Sigmoid colon (tissue), 7 donors: ENCODE data around the gene CHTF18. TPM values are rescaled to one million over a fixed set of nuclear protein-coding genes. Genes with fewer than 3 reads are reported as not detected.
A peak's percentile ranks its signal among the peaks of the same experiment; 100 is the strongest.

Experiments
- DNase-seq: peaks from one replicate; pipeline ENCODE4 v3.0.0-alpha.2; 2019
- H3K27ac ChIP-seq, 4 donors: fragments of 200-600 bp; sonication (generic); one replicate each; pipeline ENCODE4 v1.5.1; 2016 to 2019; ENCODE audit warnings: mild to moderate bottlenecking in 1 of 4
- H3K27me3 ChIP-seq, 3 donors: fragments of 200-600 bp; sonication (generic); one replicate each; pipeline ENCODE4 v1.5.1; 2019; ENCODE audit warnings: mild to moderate bottlenecking in 1 of 3
- H3K36me3 ChIP-seq, 4 donors: fragments of 200-600 bp; sonication (generic); one replicate each; pipeline ENCODE4 v1.5.1; 2016 to 2019
- H3K4me1 ChIP-seq, 4 donors: fragments of 200-600 bp; sonication (generic); one replicate each; pipeline ENCODE4 v1.5.1; 2017 to 2019
- H3K4me3 ChIP-seq, 4 donors: fragments of 200-600 bp; sonication (generic); one replicate each; pipeline ENCODE4 v1.5.1; 2017 to 2019; ENCODE audit warnings: mild to moderate bottlenecking in 2 of 4, moderate library complexity in 1 of 4
- H3K9me3 ChIP-seq, 4 donors: fragments of 200-600 bp in 3 of 4; sonication (generic) in 3 of 4; one replicate each; pipeline versions ENCODE4 v1.5.1 to v1.6.1; 2013 to 2019
- CTCF ChIP-seq, 4 experiments: fragments of 450-650 bp in 3 of 4; fragments of 200-600 bp in 1 of 4; IDR thresholded peaks; one replicate each; pipeline ENCODE4 v1.5.1; 2016 to 2019; ENCODE audit warnings: antibody characterized with exemption in 4 of 4, mild to moderate bottlenecking in 3 of 4, moderate library complexity in 2 of 4
- EP300 ChIP-seq, 4 donors: sonication (generic); formaldehyde crosslinking; IDR thresholded peaks; one replicate each; pipeline ENCODE4 v1.6.1; 2017; ENCODE audit warnings: antibody characterized with exemption in 4 of 4
- POLR2A ChIP-seq, 2 donors: fragments of 450-650 bp; IDR thresholded peaks; one replicate each; pipeline ENCODE4 v1.6.1; 2016; ENCODE audit warnings: antibody characterized with exemption in 2 of 2, mild to moderate bottlenecking in 2 of 2, moderate library complexity in 2 of 2
- POLR2AphosphoS5 ChIP-seq, 4 donors: sonication (generic); formaldehyde crosslinking; IDR thresholded peaks; one replicate each; pipeline ENCODE4 v1.6.1; 2017; ENCODE audit warnings: antibody characterized with exemption in 4 of 4
- WGBS, 2 donors: extraction: QIAGEN DNeasy Blood & Tissue Kit; methylation state at CpG; one replicate each; pipeline ENCODE4 v1.1.7; 2013; 5-methylcytosine and 5-hydroxymethylcytosine counted together
- intact Hi-C: fragments of 100-400 bp; cut with DNase I; formaldehyde crosslinking; loops from one replicate; pipeline ENCODE4 v1.15.1; 2023
- polyA plus RNA-seq, 3 donors: library from polyadenylated mRNA; stranded (reverse); fragments of 200-250 nt; gene quantifications; one replicate each; pipeline ENCODE4 v1.2.3, GENCODE V29; 2013
- total RNA-seq, 4 donors: library from RNA; depleted of rRNA; stranded (reverse); fragments of >200 nt; gene quantifications; one replicate each; pipeline ENCODE4 v1.1.0, GENCODE V29; 2016
- donor health status: healthy with polysubstance abuse.
- donor health status: Bipolar disorder and iron deficiency.
- donor health status: healthy.

CHTF18 gene
- total and polyA plus RNA-seq, 7 donors, result 1.8 to 29.2 (median 5.0) TPM

DNA sequence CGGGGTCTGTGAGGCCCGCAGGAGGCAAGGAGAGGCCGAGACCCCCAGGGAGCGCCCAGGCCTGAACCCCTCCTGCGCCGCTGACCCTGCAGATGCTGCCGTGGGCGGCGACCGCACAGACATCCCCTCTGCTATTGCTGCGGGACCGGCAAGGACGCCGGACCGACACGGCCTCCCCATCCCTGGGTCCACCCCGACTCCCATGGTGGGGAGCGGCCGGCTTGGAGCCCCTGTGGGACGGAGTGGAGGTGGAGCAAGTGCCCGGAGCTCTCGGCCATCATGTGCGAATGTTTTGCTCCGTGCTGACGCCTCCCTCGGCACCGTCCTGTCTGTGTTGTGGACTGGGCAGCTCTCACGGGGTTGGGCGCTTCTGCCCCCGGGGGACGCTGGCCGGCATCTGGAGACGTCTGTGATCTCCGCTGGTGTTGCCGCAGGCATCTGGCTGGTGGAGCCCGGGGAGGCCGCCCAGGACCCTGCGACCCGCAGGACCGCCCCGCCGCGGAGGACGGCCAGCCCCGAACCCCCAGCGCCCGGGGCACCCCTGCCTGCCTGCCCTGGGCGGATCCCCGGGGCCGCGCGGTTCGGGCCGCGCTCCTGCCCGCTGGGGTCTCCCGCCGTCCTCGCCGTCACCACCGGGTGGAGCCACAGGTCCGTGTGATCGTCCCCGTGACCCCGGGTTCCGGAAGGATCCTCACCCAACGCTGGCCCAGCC is 24.9 kb downstream of the CHTF18 start:
- TF ChIP-seq CTCF (IDR thresholded peaks at IDR 0.05), result peak in 3 of 4 experiments; percentile 22 to 57 (median 23)
- TF ChIP-seq POLR2A (IDR thresholded peaks at IDR 0.05), result no peak
- H3K36me3 ChIP-seq, result no peaks in the 10 kb centered on the region
- no peaks in the 10 kb centered on the region for H3K9me3 ChIP-seq
- intact Hi-C loops, result loop anchor here (2.0 kb wide), 2 partner anchors 241 to 289 kb away; no protein-coding TSS in a partner anchor
- DNase-seq, result no peak
- peaks cover 0 to 25% (median 17%) of the 10 kb centered on the region in 4 donors for H3K4me1 ChIP-seq
- no peak overlapping the region for H3K27ac ChIP-seq
- H3K4me3 ChIP-seq, result peak overlapping the region in 1 of 4 donors; percentile 22
- H3K27me3 ChIP-seq, result peaks cover 29 to 67% (median 55%) of the 10 kb centered on the region in 3 donors
- 13% methylated on average over 67 of the region's 67 CpGs for WGBS, 2 donors

- peaks cover 30 to 73% (median 57%) of the 10 kb centered on the region in 3 donors for H3K27me3 ChIP-seq
Observed at GRCh38 chr16:813916-814412, 25.5 kb downstream of the CHTF18 start.

GRCh38 chr16:814974-815373 is 26.6 kb downstream of the CHTF18 start:
- Histone ChIP-seq H3K27me3 (peaks cover 35 to 83% (median 63%) of the 10 kb centered on the region in 3 donors), H3K4me1 (peaks cover 0 to 16% (median 12%) of the 10 kb centered on the region in 4 donors), H3K4me3 (no peak overlapping the region), H3K9me3 (no peaks in the 10 kb centered on the region), H3K36me3 (no peaks in the 10 kb centered on the region), H3K27ac (no peak overlapping the region)
- no peak for TF ChIP-seq EP300 (IDR thresholded peaks at IDR 0.05)
- no peak for TF ChIP-seq POLR2AphosphoS5 (IDR thresholded peaks at IDR 0.05)
- TF ChIP-seq POLR2A (IDR thresholded peaks at IDR 0.05), result no peak
- no peak for TF ChIP-seq CTCF (IDR thresholded peaks at IDR 0.05)
- intact Hi-C loops, result no loop called here
- WGBS, 2 donors, result 70 to 80% methylated on average over 9 of the region's 9 CpGs
- no peak for DNase-seq

More at GRCh38 chr16:813916-814412, 25.5 kb downstream of the CHTF18 start:
- H3K27ac ChIP-seq, result no peak overlapping the region
- intact Hi-C loops, result loop anchor here (2.0 kb wide), 2 partner anchors 241 to 289 kb away; no protein-coding TSS in a partner anchor
- DNase-seq, result no peak
- H3K36me3 ChIP-seq, result no peaks in the 10 kb centered on the region
- H3K9me3 ChIP-seq, result no peaks in the 10 kb centered on the region
- peaks cover 0 to 19% (median 12%) of the 10 kb centered on the region in 4 donors for H3K4me1 ChIP-seq
- no peak overlapping the region for H3K4me3 ChIP-seq
- no peak for TF ChIP-seq POLR2A (IDR thresholded peaks at IDR 0.05)
- TF ChIP-seq EP300 (IDR thresholded peaks at IDR 0.05), result no peak
- no peak for TF ChIP-seq POLR2AphosphoS5 (IDR thresholded peaks at IDR 0.05)
- TF ChIP-seq CTCF (IDR thresholded peaks at IDR 0.05), result no peak
- 59 to 62% methylated on average over 22 of the region's 22 CpGs for WGBS, 2 donors

DNA sequence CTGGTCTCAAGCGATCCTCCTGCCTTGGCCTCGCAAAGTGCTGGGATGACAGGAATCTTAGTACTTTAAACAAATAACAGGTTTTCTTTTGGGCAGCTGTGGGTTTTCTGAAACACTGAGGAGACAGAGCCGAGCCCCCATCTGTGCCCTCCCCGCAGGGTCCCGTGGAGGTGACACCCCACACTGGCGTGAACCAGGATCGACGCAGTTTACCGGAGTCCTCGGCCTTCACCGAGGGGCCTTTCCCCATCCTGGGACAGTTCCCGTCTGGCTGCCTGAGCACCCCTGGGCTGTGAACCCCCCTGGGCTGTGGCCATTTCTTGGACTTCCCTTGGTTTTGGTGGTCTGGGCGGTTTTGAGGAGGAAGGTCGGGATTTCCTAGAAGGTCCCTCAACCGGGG is 27.4 kb downstream of the CHTF18 start:
- intact Hi-C loops, result no loop called here
- no peak for TF ChIP-seq POLR2A (IDR thresholded peaks at IDR 0.05)
- TF ChIP-seq CTCF (IDR thresholded peaks at IDR 0.05), result no peak
- no peak for TF ChIP-seq POLR2AphosphoS5 (IDR thresholded peaks at IDR 0.05)
- no peak for TF ChIP-seq EP300 (IDR thresholded peaks at IDR 0.05)
- WGBS, 2 donors, result 87 to 92% methylated on average over 15 of the region's 15 CpGs
- H3K27me3 ChIP-seq, result peaks cover 35 to 92% (median 63%) of the 10 kb centered on the region in 3 donors
- no peaks in the 10 kb centered on the region for H3K36me3 ChIP-seq
- peaks cover 0 to 16% (median 12%) of the 10 kb centered on the region in 4 donors for H3K4me1 ChIP-seq
- H3K4me3 ChIP-seq, result no peak overlapping the region
- H3K27ac ChIP-seq, result no peak overlapping the region
- DNase-seq, result no peak
- no peaks in the 10 kb centered on the region for H3K9me3 ChIP-seq
